Stimulated activated CD8-positive, alpha-beta memory T cell treated with anti-CD3 and anti-CD28 coated beads, Interleukin-12 subunit alpha, Interleukin-12 subunit beta, amount 100 ng/mL, for 24 hours (primary cell): ENCODE measurements around the gene FRMPD2.
"Not testable (repeated sequence)": the region's sequence is repeated elsewhere in the genome, so short reads cannot be mapped to it uniquely, and the experiment has no call there.

ENCODE experiments used
- DNase-seq: peaks from one replicate; pipeline ENCODE4 v3.0.0-alpha.2; 2020; ENCODE audit errors: extremely low read depth

Gene FRMPD2

DNA sequence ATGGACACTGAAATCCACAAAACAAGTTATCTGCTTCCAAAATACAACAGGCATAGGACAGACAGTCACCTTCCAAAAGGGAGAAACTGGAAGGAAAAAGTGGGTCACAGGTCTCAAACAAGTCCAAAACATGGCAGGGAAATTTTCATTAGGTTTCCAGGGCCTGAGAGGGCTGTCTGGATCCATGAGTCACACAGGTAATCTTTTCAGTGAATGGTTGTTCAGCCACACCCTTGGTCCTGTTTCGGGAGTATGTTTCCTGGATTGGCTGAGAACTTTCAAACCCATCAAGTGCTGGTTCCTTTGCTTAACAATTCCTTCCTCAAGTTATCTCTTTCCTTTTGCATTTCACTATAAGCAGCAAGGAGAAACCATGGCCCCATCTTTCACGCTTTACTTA is 145.5 kb downstream of the FRMPD2 start:
- DNase-seq: not testable (repeated sequence)

DNA sequence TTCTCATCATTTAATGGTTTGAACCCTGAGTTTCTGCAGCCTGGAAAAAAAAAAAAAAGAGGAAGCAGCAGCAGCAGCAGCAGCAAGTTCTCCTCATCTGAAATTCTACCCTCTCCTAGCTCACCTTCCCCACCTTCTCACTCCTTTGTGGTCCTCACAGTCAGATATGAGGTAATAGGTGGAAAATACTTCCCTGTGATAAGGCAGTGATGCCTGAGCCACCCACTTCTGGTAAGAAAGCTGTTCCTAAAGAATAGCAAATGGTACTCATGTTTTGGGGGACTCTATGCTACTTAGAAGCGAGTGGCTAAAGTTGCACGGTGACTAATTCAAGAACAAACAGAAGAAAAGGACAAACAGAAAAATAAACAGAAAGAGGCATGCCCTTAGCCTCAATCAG is 148.2 kb downstream of the FRMPD2 start:
- DNase-seq: not testable (repeated sequence)

DNA sequence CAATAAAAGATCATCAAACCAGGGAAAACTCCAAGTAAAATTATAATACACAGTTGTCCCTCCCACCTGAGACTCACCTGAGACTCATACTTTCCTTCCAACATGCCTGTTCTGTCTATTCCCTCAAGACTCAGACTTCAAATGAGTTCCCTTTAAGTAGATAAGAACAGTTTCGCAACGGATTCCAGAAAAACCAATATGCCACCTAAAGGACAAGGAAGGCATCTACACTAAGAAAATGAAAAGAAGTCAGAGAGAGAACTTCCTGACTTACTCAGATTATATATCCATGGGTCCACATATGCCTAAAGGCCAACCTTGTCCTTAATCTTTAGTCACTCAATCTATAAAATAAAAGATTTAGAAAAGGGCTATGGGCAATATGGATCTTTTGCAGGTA is 148.9 kb downstream of the FRMPD2 start:
- DNase-seq: not testable (repeated sequence)

DNA sequence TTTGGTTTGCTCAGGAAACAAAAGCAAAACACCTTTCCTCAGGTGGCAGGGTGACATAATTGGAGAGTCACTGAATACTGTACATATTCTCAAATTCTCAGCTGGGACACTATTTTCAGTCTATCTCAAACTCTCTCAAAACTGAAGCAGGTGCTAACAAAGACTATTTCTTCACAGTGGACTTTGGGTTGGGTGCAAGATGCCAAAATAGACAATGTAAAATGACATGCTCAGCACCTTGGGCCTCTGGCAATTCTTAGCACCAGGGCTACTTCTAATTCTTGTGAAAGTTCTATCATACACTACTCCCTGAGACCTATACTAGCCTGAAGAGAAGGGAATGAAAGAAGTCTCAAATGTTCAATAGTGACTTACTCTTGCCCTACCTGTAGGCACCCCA is 151.9 kb downstream of the FRMPD2 start:
- DNase-seq: not testable (repeated sequence)

DNA sequence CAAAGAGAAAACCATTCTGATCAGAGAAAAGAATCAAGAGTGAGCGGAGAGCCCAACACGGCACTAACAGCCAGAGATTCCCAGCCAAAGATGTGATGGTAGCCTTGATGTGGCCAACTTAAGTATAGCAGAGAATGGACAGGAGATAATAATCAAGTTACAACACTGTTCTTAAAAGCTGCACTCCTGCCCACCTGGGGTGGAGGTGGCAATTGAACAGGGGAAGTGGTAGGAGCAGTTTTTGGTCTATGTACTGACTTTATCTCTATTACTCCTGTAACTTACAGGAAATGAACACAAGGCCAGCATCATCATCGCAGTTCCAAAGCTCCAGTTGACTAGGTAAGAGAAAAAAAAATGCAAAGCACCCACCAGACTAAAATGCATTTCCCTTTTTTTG is 164.2 kb downstream of the FRMPD2 start:
- DNase-seq: not testable (repeated sequence)
